ENCODE results near the gene CSNK2A2. TPM values are rescaled to one million over a fixed set of nuclear protein-coding genes. Genes with fewer than 3 reads are reported as not detected.

The CSNK2A2 gene
- total and polyA plus RNA-seq, 2 experiments from 2014 or later: 44.7 to 102 TPM

Small RNAs within 50 kb of the gene (small RNA-seq; reads per million reads assigned to genes)
- not detected for gene RN7SL645P (ENCODE audit: low replicate concordance)

Other genes with a start within 250 kb of the CSNK2A2 start
- gene CNGB1, start 227.0 kb downstream of the CSNK2A2 start, total RNA-seq (2014; rRNA removed; shearing (Covaris generic)): not detected in 2 replicates
- gene CNGB1, start 227.0 kb downstream of the CSNK2A2 start, polyA plus RNA-seq (2016; fragmentation: Nextera tagmentation; extraction: Ambion mirVana): not detected in 2 replicates
- 4.3 and 10.0 TPM in 2 replicates for gene ZNF319, start 197.4 kb downstream of the CSNK2A2 start, total RNA-seq (2014; rRNA removed; shearing (Covaris generic))
- 1.4 and 1.7 TPM in 2 replicates for gene ZNF319, start 197.4 kb downstream of the CSNK2A2 start, polyA plus RNA-seq (2016; fragmentation: Nextera tagmentation; extraction: Ambion mirVana)
- gene USB1, start 196.7 kb downstream of the CSNK2A2 start, total RNA-seq (2014; rRNA removed; shearing (Covaris generic)): 102 and 118 TPM in 2 replicates
- 67.1 and 79.6 TPM in 2 replicates for gene USB1, start 196.7 kb downstream of the CSNK2A2 start, polyA plus RNA-seq (2016; fragmentation: Nextera tagmentation; extraction: Ambion mirVana)
- 72.4 and 79.1 TPM in 2 replicates for gene MMP15, start 172.4 kb downstream of the CSNK2A2 start, total RNA-seq (2014; rRNA removed; shearing (Covaris generic))
- gene MMP15, start 172.4 kb downstream of the CSNK2A2 start, polyA plus RNA-seq (2016; fragmentation: Nextera tagmentation; extraction: Ambion mirVana): 10.9 and 11.5 TPM in 2 replicates
- gene CFAP20, start 68.7 kb downstream of the CSNK2A2 start, total RNA-seq (2014; rRNA removed; shearing (Covaris generic)): 81.7 and 82.7 TPM in 2 replicates
- gene CFAP20, start 68.7 kb downstream of the CSNK2A2 start, polyA plus RNA-seq (2016; fragmentation: Nextera tagmentation; extraction: Ambion mirVana): 55.9 and 61.1 TPM in 2 replicates
- gene PRSS54, start 96.9 kb upstream of the CSNK2A2 start, total RNA-seq (2014; rRNA removed; shearing (Covaris generic)): not detected in 2 replicates
- gene PRSS54, start 96.9 kb upstream of the CSNK2A2 start, polyA plus RNA-seq (2016; fragmentation: Nextera tagmentation; extraction: Ambion mirVana): not detected in 2 replicates
- gene GINS3, start 194.4 kb upstream of the CSNK2A2 start, total RNA-seq (2014; rRNA removed; shearing (Covaris generic)): 17.0 and 17.8 TPM in 2 replicates
- gene GINS3, start 194.4 kb upstream of the CSNK2A2 start, polyA plus RNA-seq (2016; fragmentation: Nextera tagmentation; extraction: Ambion mirVana): 8.8 and 9.4 TPM in 2 replicates